22Rv1 (cell line): Measurements from ENCODE around the gene COL6A2.

Experiments
- CTCF ChIP-seq: fragments of 450-650 bp; IDR thresholded peaks from 2 replicates; pipeline ENCODE4 v1.5.1; 2017; ENCODE audit warnings: mild to moderate bottlenecking
- ZFX ChIP-seq: fragments of 450-650 bp; IDR thresholded peaks from 2 replicates; pipeline ENCODE4 v1.6.1; 2017; ENCODE audit warnings: antibody characterized with exemption, borderline replicate concordance

GRCh38 chr21:46069166-46069565 lies 28.7 kb upstream of the COL6A2 start:
- no peak for TF ChIP-seq CTCF
- no peak for TF ChIP-seq ZFX
